SH-SY5Y (cell line): ENCODE measurements around the gene IL1R1.

Experiments
- GATA2 ChIP-seq: IDR thresholded peaks from 2 replicates; pipeline ENCODE4 v1.6.1; 2011; ENCODE audit warnings: mild to moderate bottlenecking, low read depth, low read length
- GATA3 ChIP-seq: IDR thresholded peaks from 2 replicates; pipeline ENCODE4 v1.6.1; 2011; ENCODE audit warnings: low read depth, mild to moderate bottlenecking, low read length, moderate library complexity

GRCh38 chr2:102099536-102100298 is 42.8 kb upstream of the IL1R1 start:
- TF ChIP-seq GATA2 (no peak), GATA3 (no peak)
